Natural killer cell treated with Interleukin-12 subunit alpha and Interleukin-12 subunit beta and Interleukin-15 and Interleukin-18, amount 100 ng/mL, for 72 hours (primary cell): ENCODE results near the gene DCAF16. TPM values are rescaled to one million over a fixed set of nuclear protein-coding genes. Genes with fewer than 3 reads are reported as not detected.

ENCODE experiments used
- total RNA-seq, 2 donors: library from RNA; stranded (reverse); gene quantifications; one replicate each; pipeline ENCODE4 v1.2.3, GENCODE V29; 2022

Gene DCAF16
- total RNA-seq, 2 donors from 2014 or later = 34.2 to 45.5 TPM

Other genes with a start within 250 kb of the DCAF16 start
- gene LAP3, start 233.6 kb downstream of the DCAF16 start, total RNA-seq = 100 to 1,000 TPM in 1 of 2 donors, 10 to 100 TPM in 1; 99.9 to 137 TPM
- 10 to 100 TPM; 35.2 to 41.2 TPM for gene MED28, start 196.1 kb downstream of the DCAF16 start, total RNA-seq
- not detected for gene FAM184B, start 29.1 kb downstream of the DCAF16 start, total RNA-seq
- gene NCAPG, start 222 bp upstream of the DCAF16 start, total RNA-seq = 10 to 100 TPM; 32.6 to 55.3 TPM
- gene LCORL, start 211.0 kb upstream of the DCAF16 start, total RNA-seq = 10 to 100 TPM; 12.9 to 14.9 TPM